Activated naive CD4-positive, alpha-beta T cell treated with anti-CD3 and anti-CD28 coated beads, Interleukin-2, amount 50 U/mL, for 24 hours (primary cell): ENCODE measurements around the gene CPNE6.

Source experiments
- H3K27ac Mint-ChIP-seq: one replicate; pipeline ENCODE4 v1.8.0; 2021; ENCODE audit warnings: mild to moderate bottlenecking, mixed read lengths
- H3K27me3 Mint-ChIP-seq: one replicate; pipeline ENCODE4 v1.8.0; 2021; ENCODE audit warnings: mixed read lengths
- H3K36me3 Mint-ChIP-seq: one replicate; pipeline ENCODE4 v1.8.0; 2021; ENCODE audit warnings: mixed read lengths
- H3K4me1 Mint-ChIP-seq: one replicate; pipeline ENCODE4 v1.8.0; 2021; ENCODE audit warnings: mixed read lengths
- H3K4me3 Mint-ChIP-seq: one replicate; pipeline ENCODE4 v1.8.0; 2021; ENCODE audit warnings: mild to moderate bottlenecking, mixed read lengths
- H3K9me3 Mint-ChIP-seq: one replicate; pipeline ENCODE4 v1.8.0; 2021; ENCODE audit warnings: mixed read lengths

Gene CPNE6

GRCh38 chr14:24086193-24086955, 15.0 kb downstream of the CPNE6 start:
- H3K27ac Mint-ChIP-seq: no peak overlapping the region
- no peak overlapping the region for H3K4me3 Mint-ChIP-seq
- H3K27me3 Mint-ChIP-seq: no peaks in the 10 kb centered on the region
- no peaks in the 10 kb centered on the region for H3K36me3 Mint-ChIP-seq
- no peaks in the 10 kb centered on the region for H3K9me3 Mint-ChIP-seq
- H3K4me1 Mint-ChIP-seq: peaks cover 17% of the 10 kb centered on the region

GRCh38 chr14:24087004-24087403, 15.6 kb downstream of the CPNE6 start:
- Mint-ChIP-seq H3K36me3 (no peaks in the 10 kb centered on the region), H3K9me3 (no peaks in the 10 kb centered on the region), H3K4me3 (no peak overlapping the region), H3K27me3 (no peaks in the 10 kb centered on the region), H3K4me1 (peaks cover 15% of the 10 kb centered on the region), H3K27ac (no peak overlapping the region)

DNA sequence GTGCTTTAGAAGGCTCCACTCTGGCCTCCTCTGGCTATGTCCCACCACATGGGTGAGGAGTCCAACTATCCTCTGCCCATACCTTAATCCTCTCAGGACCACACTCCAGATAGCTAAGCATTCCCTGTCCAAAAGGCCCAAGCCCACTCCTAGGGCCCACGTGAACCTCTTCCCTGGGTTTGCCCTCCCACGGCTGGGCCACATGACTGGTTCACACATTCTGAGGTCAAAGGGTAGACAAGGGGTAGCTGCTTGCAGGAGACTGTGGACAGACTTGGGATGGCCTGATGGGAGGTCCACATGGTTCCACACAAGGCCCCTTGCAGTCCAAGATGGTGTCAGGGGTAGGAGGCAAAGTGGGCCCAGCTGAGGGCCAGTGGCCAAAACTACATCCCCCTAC, 16.7 kb downstream of the CPNE6 start:
- H3K27ac Mint-ChIP-seq: no peak overlapping the region

DNA sequence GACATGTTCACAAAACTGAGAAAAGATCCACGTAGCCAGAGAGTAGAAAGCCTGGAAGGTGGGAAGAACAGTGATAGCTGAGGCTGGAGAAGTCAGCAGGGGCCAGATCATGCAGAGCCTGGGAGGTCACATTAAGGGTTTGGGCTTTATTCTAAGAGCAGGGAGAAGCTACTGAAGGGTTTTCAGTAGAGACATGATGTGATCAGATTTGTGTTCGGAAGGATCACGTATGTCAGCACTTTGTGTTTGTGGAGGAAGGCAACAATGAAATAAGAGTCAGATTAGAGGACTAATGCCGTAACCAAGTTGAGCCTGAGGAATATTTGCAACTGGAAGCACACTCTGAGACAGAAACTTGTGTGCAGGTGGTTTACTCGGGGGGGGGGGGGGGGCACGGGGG, 18.5 kb downstream of the CPNE6 start:
- H3K27me3 Mint-ChIP-seq: no peaks in the 10 kb centered on the region
- H3K9me3 Mint-ChIP-seq: no peaks in the 10 kb centered on the region
- no peak overlapping the region for H3K4me3 Mint-ChIP-seq
- peaks cover 24% of the 10 kb centered on the region for H3K4me1 Mint-ChIP-seq
- no peaks in the 10 kb centered on the region for H3K36me3 Mint-ChIP-seq
- no peak overlapping the region for H3K27ac Mint-ChIP-seq

More for the DNA sequence above, 16.7 kb downstream of the CPNE6 start:
- Mint-ChIP-seq H3K4me1 (peaks cover 17% of the 10 kb centered on the region), H3K9me3 (no peaks in the 10 kb centered on the region), H3K27me3 (no peaks in the 10 kb centered on the region), H3K36me3 (no peaks in the 10 kb centered on the region), H3K4me3 (no peak overlapping the region)

GRCh38 chr14:24092110-24092504, 20.7 kb downstream of the CPNE6 start:
- Mint-ChIP-seq H3K27ac (no peak overlapping the region), H3K9me3 (no peaks in the 10 kb centered on the region), H3K4me3 (no peak overlapping the region), H3K36me3 (peaks cover 3% of the 10 kb centered on the region), H3K4me1 (peaks cover 41% of the 10 kb centered on the region), H3K27me3 (no peaks in the 10 kb centered on the region)

- Mint-ChIP-seq H3K4me3 (peak overlapping the region; percentile 81), H3K4me1 (peaks cover 41% of the 10 kb centered on the region), H3K9me3 (no peaks in the 10 kb centered on the region), H3K36me3 (peaks cover 3% of the 10 kb centered on the region), H3K27ac (peak overlapping the region; percentile 96), H3K27me3 (no peaks in the 10 kb centered on the region)
These were observed 21.3 kb downstream of the CPNE6 start for GRCh38 chr14:24092505-24093206.

- no peaks in the 10 kb centered on the region for H3K27me3 Mint-ChIP-seq
- H3K36me3 Mint-ChIP-seq: peaks cover 3% of the 10 kb centered on the region
- peak overlapping the region; percentile 96 for H3K27ac Mint-ChIP-seq
- H3K4me1 Mint-ChIP-seq: peaks cover 41% of the 10 kb centered on the region
- H3K9me3 Mint-ChIP-seq: no peaks in the 10 kb centered on the region
- peak overlapping the region; percentile 81 for H3K4me3 Mint-ChIP-seq
These were observed 22.0 kb downstream of the CPNE6 start for GRCh38 chr14:24093207-24093900.

- Mint-ChIP-seq H3K4me3 (peak within 1 kb of the TSS; percentile 99), H3K36me3 (peaks cover 3% of the 10 kb centered on the region), H3K9me3 (no peaks in the 10 kb centered on the region), H3K27ac (peak within 1 kb of the TSS; percentile 100), H3K4me1 (peaks cover 41% of the 10 kb centered on the region), H3K27me3 (no peaks in the 10 kb centered on the region)
These were observed 22.8 kb downstream of the CPNE6 start, which contains the start of gene PCK2 for GRCh38 chr14:24093901-24094840. TSS of gene PCK2 (plus strand) at chr14:24094311. CDS start at chr14:24094406, 95 bp downstream.

DNA sequence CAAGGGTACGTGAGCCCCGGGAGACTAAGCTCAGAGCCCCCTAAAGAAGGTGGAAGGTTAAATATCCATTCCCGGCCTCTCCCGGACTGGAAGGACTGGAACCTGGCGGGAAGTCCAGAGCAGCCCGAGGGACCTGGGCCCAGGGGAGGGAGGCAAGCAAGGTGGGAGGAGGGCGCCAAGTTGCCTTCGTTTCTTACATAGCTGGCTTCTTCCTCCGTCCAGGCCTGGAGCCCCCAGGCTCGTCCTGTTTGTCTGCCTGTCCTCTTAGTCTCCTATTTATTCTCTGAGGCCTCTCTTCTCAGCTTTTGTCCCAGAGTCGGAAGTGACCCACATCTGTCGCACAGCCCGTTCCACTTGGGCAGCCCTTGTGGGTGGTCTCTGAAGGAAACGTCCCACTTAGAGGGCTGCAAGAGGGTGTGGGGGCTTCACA, 23.5 kb downstream of the CPNE6 start:
- Mint-ChIP-seq H3K4me1 (peaks cover 36% of the 10 kb centered on the region), H3K9me3 (no peaks in the 10 kb centered on the region), H3K27me3 (no peaks in the 10 kb centered on the region), H3K27ac (peak overlapping the region; percentile 100), H3K36me3 (peaks cover 8% of the 10 kb centered on the region), H3K4me3 (peak overlapping the region; percentile 99)

- no peaks in the 10 kb centered on the region for H3K27me3 Mint-ChIP-seq
- H3K4me3 Mint-ChIP-seq: peak overlapping the region; percentile 99
- H3K9me3 Mint-ChIP-seq: no peaks in the 10 kb centered on the region
- H3K4me1 Mint-ChIP-seq: peaks cover 33% of the 10 kb centered on the region
- H3K36me3 Mint-ChIP-seq: peaks cover 9% of the 10 kb centered on the region
- peak overlapping the region; percentile 100 for H3K27ac Mint-ChIP-seq
These were observed 24.1 kb downstream of the CPNE6 start for GRCh38 chr14:24095271-24096068.

GRCh38 chr14:24096545-24097181, 25.3 kb downstream of the CPNE6 start:
- peaks cover 11% of the 10 kb centered on the region for H3K36me3 Mint-ChIP-seq

DNA sequence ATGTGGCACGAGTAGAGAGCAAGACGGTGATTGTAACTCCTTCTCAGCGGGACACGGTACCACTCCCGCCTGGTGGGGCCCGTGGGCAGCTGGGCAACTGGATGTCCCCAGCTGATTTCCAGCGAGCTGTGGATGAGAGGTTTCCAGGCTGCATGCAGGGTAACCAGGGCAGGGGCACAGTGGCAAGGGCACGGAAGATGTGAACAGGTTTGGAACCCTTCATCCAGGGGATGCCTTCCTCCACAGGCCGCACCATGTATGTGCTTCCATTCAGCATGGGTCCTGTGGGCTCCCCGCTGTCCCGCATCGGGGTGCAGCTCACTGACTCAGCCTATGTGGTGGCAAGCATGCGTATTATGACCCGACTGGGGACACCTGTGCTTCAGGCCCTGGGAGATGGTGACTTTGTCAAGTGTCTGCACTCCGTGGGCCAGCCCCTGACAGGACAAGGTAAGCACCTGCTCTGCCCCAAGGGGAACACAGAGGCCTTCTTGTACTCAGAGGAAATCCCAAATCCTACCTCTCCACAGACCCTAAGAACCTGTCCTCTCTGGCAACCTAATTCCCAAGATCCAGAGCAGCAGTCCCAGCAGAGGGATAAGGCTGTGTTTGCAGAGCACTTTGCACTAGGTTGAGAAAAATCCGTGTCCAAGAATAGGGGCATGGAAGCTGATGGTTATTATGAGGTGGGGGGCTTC, 27.0 kb downstream of the CPNE6 start:
- Mint-ChIP-seq H3K4me3 (no peak overlapping the region), H3K27ac (peak overlapping the region; percentile 41), H3K27me3 (no peaks in the 10 kb centered on the region), H3K9me3 (no peaks in the 10 kb centered on the region), H3K4me1 (peaks cover 21% of the 10 kb centered on the region), H3K36me3 (peaks cover 16% of the 10 kb centered on the region)

More at GRCh38 chr14:24096545-24097181, 25.3 kb downstream of the CPNE6 start:
- H3K4me1 Mint-ChIP-seq: peaks cover 30% of the 10 kb centered on the region
- peak overlapping the region; percentile 63 for H3K4me3 Mint-ChIP-seq
- H3K27ac Mint-ChIP-seq: peak overlapping the region; percentile 76
- H3K27me3 Mint-ChIP-seq: no peaks in the 10 kb centered on the region
- no peaks in the 10 kb centered on the region for H3K9me3 Mint-ChIP-seq
